Endothelial cell of umbilical vein (primary cell): ENCODE results near the gene CCND3. TPM values are rescaled to one million over a fixed set of nuclear protein-coding genes. Genes with fewer than 3 reads are reported as not detected.

Source experiments
- BruUV-seq: library from RNA; stranded (reverse); fragments of 400-500 nt; replicated peaks from 2 replicates; lab custom pipeline; 2021; lab: Mats Ljungman, UMichigan
- CTCF ChIA-PET: fragments of 300-600, 350-600 bp; sonication (Branson Sonifier 250); formaldehyde crosslinking; loops from one replicate; lab custom pipeline; 2021; ENCODE audit warnings: antibody characterized with exemption, inconsistent platforms; lab: Charles Lee
- POLR2A ChIA-PET: fragments of 300-600, 350-600 bp; sonication (Branson Sonifier 250); formaldehyde crosslinking; loops from one replicate; lab custom pipeline; 2021; ENCODE audit warnings: antibody characterized with exemption, inconsistent platforms; lab: Charles Lee
- DNase-seq: peaks from one replicate; pipeline ENCODE4 v3.0.0-alpha.2; 2011; ENCODE audit warnings: low read depth, low spot score
- FAIRE-seq: peaks from 2 replicates; lab custom pipeline; 2011; peaks lifted over from hg19 to GRCh38; lab: Jason Lieb, UNC
- H2AFZ ChIP-seq: 2 replicates; pipeline ENCODE4 v1.6.0; 2012; ENCODE audit warnings: low read depth, low read length, control low read depth, inconsistent platforms
- H3K27ac ChIP-seq: 2 replicates; pipeline ENCODE4 v1.5.1; 2011; ENCODE audit warnings: low read depth, mild to moderate bottlenecking, control low read depth, low read length, moderate library complexity; ENCODE audit not compliant: insufficient read depth
- H3K27me3 ChIP-seq, 2 experiments: 2 replicates each; pipeline versions ENCODE4 v1.6.0 to v1.6.1; 2011; ENCODE audit warnings: low read length in 2 of 2, mixed read lengths in 1 of 2; ENCODE audit not compliant: control insufficient read depth in 2 of 2, insufficient read depth in 2 of 2
- H3K36me3 ChIP-seq, 2 experiments: 2 replicates in 1 of 2; 3 replicates in 1 of 2; pipeline ENCODE4 v1.5.1; 2011; ENCODE audit warnings: low read length in 2 of 2, mild to moderate bottlenecking in 1 of 2, moderate library complexity in 1 of 2; ENCODE audit not compliant: control insufficient read depth in 2 of 2, insufficient read depth in 2 of 2; ENCODE audit errors: extremely low read depth in 1 of 2
- H3K4me1 ChIP-seq: 3 replicates; pipeline ENCODE4 v1.5.1; 2011; ENCODE audit warnings: mild to moderate bottlenecking, low read length; ENCODE audit not compliant: control insufficient read depth, insufficient read depth; ENCODE audit errors: extremely low read depth
- H3K4me2 ChIP-seq: 2 replicates; pipeline ENCODE4 v1.6.1; 2011; ENCODE audit warnings: low read length, control low read depth, mixed read lengths; ENCODE audit not compliant: insufficient read depth
- H3K4me3 ChIP-seq, 3 experiments: fragments of 200-600 bp in 1 of 3; sonication (generic), shearing (Covaris generic) in 1 of 3; replicated peaks in 1 of 3; 2 replicates each; pipeline ENCODE4 v1.5.1; 2011 to 2016; ENCODE audit warnings: control low read depth in 3 of 3, low read length in 3 of 3, mild to moderate bottlenecking in 2 of 3, inconsistent platforms in 1 of 3, low read depth in 1 of 3, moderate library complexity in 1 of 3; ENCODE audit not compliant: insufficient read depth in 1 of 3
- H3K79me2 ChIP-seq: 2 replicates; pipeline ENCODE4 v1.6.0; 2012; ENCODE audit warnings: low read length, inconsistent platforms; ENCODE audit not compliant: control insufficient read depth, insufficient read depth
- H3K9ac ChIP-seq: replicated peaks from 2 replicates; pipeline ENCODE3; 2011; ENCODE audit warnings: low read length, control low read depth; ENCODE audit not compliant: insufficient read depth; ENCODE audit errors: extremely low read depth
- H3K9me1 ChIP-seq: replicated peaks from 3 replicates; pipeline ENCODE4 v1.6.0; 2011; ENCODE audit warnings: mild to moderate bottlenecking, low read length; ENCODE audit not compliant: control insufficient read depth, insufficient read depth; ENCODE audit errors: extremely low read depth
- H3K9me3 ChIP-seq: replicated peaks from 2 replicates; pipeline ENCODE4 v1.5.1; 2012; ENCODE audit warnings: low read length, inconsistent platforms; ENCODE audit not compliant: control insufficient read depth, insufficient read depth
- H4K20me1 ChIP-seq: replicated peaks from 2 replicates; pipeline ENCODE3; 2011; ENCODE audit warnings: mild to moderate bottlenecking, low read length; ENCODE audit not compliant: control insufficient read depth, insufficient read depth; ENCODE audit errors: extremely low read depth
- EZH2 ChIP-seq: IDR thresholded peaks from 2 replicates; pipeline ENCODE4 v1.6.1; 2012; ENCODE audit warnings: borderline replicate concordance, low read depth, mild to moderate bottlenecking, moderate library complexity, low read length, inconsistent platforms; ENCODE audit not compliant: severe bottlenecking
- FOS ChIP-seq: IDR thresholded peaks from 2 replicates; pipeline ENCODE4 v1.6.1; 2011; ENCODE audit warnings: mild to moderate bottlenecking, low read length, moderate library complexity, borderline replicate concordance; ENCODE audit not compliant: insufficient read depth
- GATA2 ChIP-seq: IDR thresholded peaks from 2 replicates; pipeline ENCODE4 v1.7.0; 2011; ENCODE audit warnings: low read depth, mild to moderate bottlenecking, moderate library complexity, mixed read lengths, low read length; ENCODE audit not compliant: insufficient read length, insufficient read depth
- JUN ChIP-seq: IDR thresholded peaks from 2 replicates; pipeline ENCODE4 v1.6.1; 2011; ENCODE audit warnings: borderline replicate concordance, low read depth; ENCODE audit not compliant: insufficient read length, insufficient read depth
- MYC ChIP-seq: IDR thresholded peaks from one replicate; pipeline ENCODE4 v1.6.1; 2011; ENCODE audit warnings: mild to moderate bottlenecking, low read depth, low read length
- POLR2A ChIP-seq: IDR thresholded peaks from 2 replicates; pipeline ENCODE4 v1.6.1; 2012; ENCODE audit warnings: low read depth, mild to moderate bottlenecking, control low read depth, low read length
- POLR2AphosphoS5 ChIP-seq: IDR thresholded peaks from 2 replicates; pipeline ENCODE4 v1.6.1; 2012; ENCODE audit warnings: low read depth, mild to moderate bottlenecking, control low read depth, low read length, moderate library complexity; ENCODE audit not compliant: insufficient read depth
- dilution Hi-C: fragments of 300-500 bp; cut with MboI; formaldehyde crosslinking; loops from one replicate; pipeline ENCODE4 v1.15.0; 2019; ENCODE audit warnings: low sequenced_read_pairs; ENCODE audit not compliant: extremely low pct_ligation_motif_present
- intact Hi-C: fragments of 100-400 bp; cut with micrococcal nuclease; formaldehyde crosslinking; loops from one replicate; pipeline ENCODE4 v1.10.0; 2022
- polyA plus RNA-seq, 4 experiments: library from polyadenylated mRNA; depleted of rRNA in 3 of 4; stranded (reverse) in 3 of 4; unstranded in 1 of 4; fragments of >200 nt; gene quantifications; 2 replicates each; pipeline versions ENCODE4 v1.2.1 to v1.2.3, GENCODE V29; 2011 to 2012; ENCODE audit warnings: missing spikeins in 1 of 4
- total RNA-seq: library from RNA; stranded (reverse); gene quantifications from 2 replicates; pipeline ENCODE4 v1.2.3, GENCODE V29; 2021
- TF ChIP-seq, protein P1 (sequence below), 2 donors: IDR thresholded peaks; 1 replicate in 1 of 2; 2 replicates in 1 of 2; pipeline ENCODE4 v1.5.1; 2011; ENCODE audit warnings: low read length in 2 of 2, mild to moderate bottlenecking in 2 of 2, moderate library complexity in 2 of 2, control low read depth in 1 of 2, inconsistent platforms in 1 of 2, low read depth in 1 of 2; ENCODE audit not compliant: insufficient read depth in 1 of 2; ENCODE audit errors: extremely low read depth in 1 of 2
- TF ChIP-seq, protein P2 (sequence below): IDR thresholded peaks from 2 replicates; pipeline ENCODE4 v1.6.1; 2011; ENCODE audit not compliant: insufficient read depth, insufficient read length

Gene CCND3
- total and polyA plus RNA-seq, 2 donors (not counting 3 experiments of a cell fraction or from before 2014, with no cell fraction given) = 87.5 to 98.7 TPM

DNA sequence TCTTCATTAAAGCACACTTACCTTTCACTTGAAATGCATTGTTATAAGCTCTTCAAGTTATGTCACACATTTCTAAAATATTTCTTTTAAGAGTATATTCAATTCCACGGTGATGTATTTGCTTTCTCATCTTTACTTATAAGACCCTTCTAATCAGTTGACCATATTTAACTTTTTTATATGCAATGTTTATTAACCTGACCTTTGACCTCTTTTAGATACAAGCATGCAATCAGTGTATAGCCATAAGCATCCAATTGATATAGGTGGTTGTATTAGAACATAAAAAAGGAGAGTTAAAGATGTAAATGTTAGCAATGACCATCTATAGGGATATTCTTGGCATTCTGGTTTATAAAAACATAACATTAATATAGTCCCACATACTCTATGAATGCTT is 55.7 kb downstream of the CCND3 start:
- intact Hi-C loops = no loop called here
- no peak overlapping the region for H3K9ac ChIP-seq

More for the DNA sequence above, 55.7 kb downstream of the CCND3 start:
- Histone ChIP-seq H3K9me1 (no peaks in the 10 kb centered on the region), H2AFZ (no peak overlapping the region), H3K4me2 (no peak overlapping the region), H3K9me3 (no peaks in the 10 kb centered on the region), H3K4me1 (no peaks in the 10 kb centered on the region), H3K27me3 (no peaks in the 10 kb centered on the region), H3K27ac (no peak overlapping the region), H3K36me3 (no peaks in the 10 kb centered on the region), H3K79me2 (no peaks in the 10 kb centered on the region), H4K20me1 (no peaks in the 10 kb centered on the region), H3K4me3 (no peak overlapping the region)
- TF ChIP-seq, protein P1, sequence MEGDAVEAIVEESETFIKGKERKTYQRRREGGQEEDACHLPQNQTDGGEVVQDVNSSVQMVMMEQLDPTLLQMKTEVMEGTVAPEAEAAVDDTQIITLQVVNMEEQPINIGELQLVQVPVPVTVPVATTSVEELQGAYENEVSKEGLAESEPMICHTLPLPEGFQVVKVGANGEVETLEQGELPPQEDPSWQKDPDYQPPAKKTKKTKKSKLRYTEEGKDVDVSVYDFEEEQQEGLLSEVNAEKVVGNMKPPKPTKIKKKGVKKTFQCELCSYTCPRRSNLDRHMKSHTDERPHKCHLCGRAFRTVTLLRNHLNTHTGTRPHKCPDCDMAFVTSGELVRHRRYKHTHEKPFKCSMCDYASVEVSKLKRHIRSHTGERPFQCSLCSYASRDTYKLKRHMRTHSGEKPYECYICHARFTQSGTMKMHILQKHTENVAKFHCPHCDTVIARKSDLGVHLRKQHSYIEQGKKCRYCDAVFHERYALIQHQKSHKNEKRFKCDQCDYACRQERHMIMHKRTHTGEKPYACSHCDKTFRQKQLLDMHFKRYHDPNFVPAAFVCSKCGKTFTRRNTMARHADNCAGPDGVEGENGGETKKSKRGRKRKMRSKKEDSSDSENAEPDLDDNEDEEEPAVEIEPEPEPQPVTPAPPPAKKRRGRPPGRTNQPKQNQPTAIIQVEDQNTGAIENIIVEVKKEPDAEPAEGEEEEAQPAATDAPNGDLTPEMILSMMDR (IDR thresholded peaks at IDR 0.05; ENCODE audit: extremely low read depth in 1 of 2, insufficient read depth in 1 of 2, low read depth in 1 of 2, low read length in 2 of 2) = no peak
- TF ChIP-seq, protein P2, sequence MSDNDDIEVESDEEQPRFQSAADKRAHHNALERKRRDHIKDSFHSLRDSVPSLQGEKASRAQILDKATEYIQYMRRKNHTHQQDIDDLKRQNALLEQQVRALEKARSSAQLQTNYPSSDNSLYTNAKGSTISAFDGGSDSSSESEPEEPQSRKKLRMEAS = no peak
- TF ChIP-seq MYC (no peak), JUN (no peak), GATA2 (no peak), POLR2AphosphoS5 (no peak), FOS (no peak), POLR2A (no peak), EZH2 (no peak)
- dilution Hi-C loops = no loop called here
- DNase-seq = no peak
- no peak for FAIRE-seq
- no TSS peak for BruUV-seq
- ChIA-PET POLR2A (no interaction called here), CTCF (interaction anchor here (1.5 kb wide), 2 partner anchors 12 to 14 kb away, joined by 4 read pairs; no protein-coding TSS in a partner anchor)
